ENCODE results near the gene ZNF576. TPM values are rescaled to one million over a fixed set of nuclear protein-coding genes. Genes with fewer than 3 reads are reported as not detected.
"Not testable (repeated sequence)": the region's sequence is repeated elsewhere in the genome, so short reads cannot be mapped to it uniquely, and the experiment has no call there.

The ZNF576 gene
- total RNA-seq = 10 to 100 TPM; 19.5 to 22.3 TPM

- H3K4me3 Mint-ChIP-seq = peak within 1 kb of the TSS; percentile 99
- ATAC-seq = peak; percentile 91 to 95
- no peaks in the 10 kb centered on the region for H3K27me3 Mint-ChIP-seq
- no peaks in the 10 kb centered on the region for H3K9me3 Mint-ChIP-seq
- H3K4me1 Mint-ChIP-seq (ENCODE audit: low read depth in 2 of 2) = peaks cover 34 to 40% of the 10 kb centered on the region in 2 donors
- DNase-seq (ENCODE audit: low spot score) = peak; percentile 100
- peak within 1 kb of the TSS; percentile 99 to 100 for H3K27ac Mint-ChIP-seq
- H3K36me3 Mint-ChIP-seq = peaks cover 10% of the 10 kb centered on the region
These were observed at the start of gene ZNF576, which contains the start of gene IRGQ for GRCh38 chr19:43595999-43596841. Gene ZNF576 (plus strand): TSS chr19:43596595. CDS start chr19:43597109, 514 bp downstream. Gene IRGQ (minus strand): TSS chr19:43596134. CDS start chr19:43595338, 796 bp downstream.

- not testable (repeated sequence) for H3K4me1 Mint-ChIP-seq (ENCODE audit: low read depth in 2 of 2); H3K9me3 Mint-ChIP-seq; ATAC-seq; H3K27ac Mint-ChIP-seq; H3K36me3 Mint-ChIP-seq; H3K27me3 Mint-ChIP-seq; H3K4me3 Mint-ChIP-seq
- DNase-seq (ENCODE audit: low spot score) = peak; percentile 12
These were observed 48.5 kb upstream of the ZNF576 start for GRCh38 chr19:43547926-43548325.

- DNase-seq (ENCODE audit: low spot score) (no peak), ATAC-seq (no peak)
- H3K4me3 Mint-ChIP-seq = no peak overlapping the region
- H3K27me3 Mint-ChIP-seq = no peaks in the 10 kb centered on the region
- H3K4me1 Mint-ChIP-seq (ENCODE audit: low read depth in 2 of 2) = peaks cover 0 to 4% of the 10 kb centered on the region in 2 donors
- H3K9me3 Mint-ChIP-seq = no peaks in the 10 kb centered on the region
- peaks cover 6% of the 10 kb centered on the region for H3K36me3 Mint-ChIP-seq
- no peak overlapping the region for H3K27ac Mint-ChIP-seq
These were observed 47.7 kb upstream of the ZNF576 start for GRCh38 chr19:43548706-43549105.

GRCh38 chr19:43551399-43552197, 44.8 kb upstream of the ZNF576 start:
- peaks cover 6% of the 10 kb centered on the region for H3K36me3 Mint-ChIP-seq
- no peaks in the 10 kb centered on the region for H3K27me3 Mint-ChIP-seq
- H3K9me3 Mint-ChIP-seq = no peaks in the 10 kb centered on the region
- DNase-seq (ENCODE audit: low spot score) (peak; percentile 8), ATAC-seq (no peak)
- H3K4me3 Mint-ChIP-seq = no peak overlapping the region
- peaks cover 8 to 9% of the 10 kb centered on the region in 2 donors for H3K4me1 Mint-ChIP-seq (ENCODE audit: low read depth in 2 of 2)
- H3K27ac Mint-ChIP-seq = peak overlapping the region in 1 of 2 donors; percentile 1

- peak overlapping the region in 1 of 2 donors; percentile 1 for H3K27ac Mint-ChIP-seq
- no peak for ATAC-seq
- no peaks in the 10 kb centered on the region for H3K9me3 Mint-ChIP-seq
- peak; percentile 0 for DNase-seq (ENCODE audit: low spot score)
- peaks cover 8 to 9% of the 10 kb centered on the region in 2 donors for H3K4me1 Mint-ChIP-seq (ENCODE audit: low read depth in 2 of 2)
- no peak overlapping the region for H3K4me3 Mint-ChIP-seq
- H3K36me3 Mint-ChIP-seq = peaks cover 6% of the 10 kb centered on the region
- H3K27me3 Mint-ChIP-seq = no peaks in the 10 kb centered on the region
These were observed 44.3 kb upstream of the ZNF576 start for GRCh38 chr19:43552198-43552450.

- no peaks in the 10 kb centered on the region for H3K27me3 Mint-ChIP-seq
- no peak overlapping the region for H3K27ac Mint-ChIP-seq
- peaks cover 8 to 9% of the 10 kb centered on the region in 2 donors for H3K4me1 Mint-ChIP-seq (ENCODE audit: low read depth in 2 of 2)
- peak; percentile 3 for DNase-seq (ENCODE audit: low spot score)
- H3K36me3 Mint-ChIP-seq = peaks cover 6% of the 10 kb centered on the region
- no peaks in the 10 kb centered on the region for H3K9me3 Mint-ChIP-seq
- H3K4me3 Mint-ChIP-seq = no peak overlapping the region
- no peak for ATAC-seq
These were observed 43.8 kb upstream of the ZNF576 start for GRCh38 chr19:43552616-43553015.

- no peaks in the 10 kb centered on the region for H3K9me3 Mint-ChIP-seq
- no peak overlapping the region for H3K4me3 Mint-ChIP-seq
- no peak for ATAC-seq
- H3K4me1 Mint-ChIP-seq (ENCODE audit: low read depth in 2 of 2) = peaks cover 8 to 9% of the 10 kb centered on the region in 2 donors
- peaks cover 6% of the 10 kb centered on the region for H3K36me3 Mint-ChIP-seq
- H3K27me3 Mint-ChIP-seq = no peaks in the 10 kb centered on the region
- no peak for DNase-seq (ENCODE audit: low spot score)
- H3K27ac Mint-ChIP-seq = no peak overlapping the region
These were observed 42.7 kb upstream of the ZNF576 start for GRCh38 chr19:43553656-43554055.

GRCh38 chr19:43554317-43554895, 42.0 kb upstream of the ZNF576 start:
- no peaks in the 10 kb centered on the region for H3K27me3 Mint-ChIP-seq
- peaks cover 6% of the 10 kb centered on the region for H3K36me3 Mint-ChIP-seq
- no peak overlapping the region for H3K4me3 Mint-ChIP-seq
- no peak for ATAC-seq
- H3K27ac Mint-ChIP-seq = no peak overlapping the region
- H3K9me3 Mint-ChIP-seq = no peaks in the 10 kb centered on the region
- H3K4me1 Mint-ChIP-seq (ENCODE audit: low read depth in 2 of 2) = peaks cover 8 to 9% of the 10 kb centered on the region in 2 donors
- DNase-seq (ENCODE audit: low spot score) = peak; percentile 60

GRCh38 chr19:43555185-43555770, 41.1 kb upstream of the ZNF576 start:
- H3K4me3 Mint-ChIP-seq = no peak overlapping the region
- peak; percentile 86 for DNase-seq (ENCODE audit: low spot score)

GRCh38 chr19:43560687-43561086, 35.7 kb upstream of the ZNF576 start:
- no peak for ATAC-seq
- no peaks in the 10 kb centered on the region for H3K9me3 Mint-ChIP-seq
- no peak overlapping the region for H3K4me3 Mint-ChIP-seq
- peaks cover 40 to 42% of the 10 kb centered on the region in 2 donors for H3K4me1 Mint-ChIP-seq (ENCODE audit: low read depth in 2 of 2)
- DNase-seq (ENCODE audit: low spot score) = peak; percentile 32
- H3K36me3 Mint-ChIP-seq = peaks cover 11% of the 10 kb centered on the region
- H3K27me3 Mint-ChIP-seq = no peaks in the 10 kb centered on the region
- H3K27ac Mint-ChIP-seq = peak overlapping the region; percentile 93 to 95

More at GRCh38 chr19:43555185-43555770, 41.1 kb upstream of the ZNF576 start:
- peak; percentile 86 for ATAC-seq
- Mint-ChIP-seq H3K4me1 (ENCODE audit: low read depth in 2 of 2) (peaks cover 8 to 9% of the 10 kb centered on the region in 2 donors), H3K36me3 (peaks cover 6% of the 10 kb centered on the region), H3K27ac (peak overlapping the region; percentile 14 to 73), H3K9me3 (no peaks in the 10 kb centered on the region), H3K27me3 (no peaks in the 10 kb centered on the region)

GRCh38 chr19:43561139-43561970, 35.0 kb upstream of the ZNF576 start:
- H3K27me3 Mint-ChIP-seq = no peaks in the 10 kb centered on the region
- no peaks in the 10 kb centered on the region for H3K9me3 Mint-ChIP-seq
- ATAC-seq (no peak), DNase-seq (ENCODE audit: low spot score) (peak; percentile 32)
- H3K36me3 Mint-ChIP-seq = peaks cover 11% of the 10 kb centered on the region
- peaks cover 40 to 42% of the 10 kb centered on the region in 2 donors for H3K4me1 Mint-ChIP-seq (ENCODE audit: low read depth in 2 of 2)
- H3K4me3 Mint-ChIP-seq = peak overlapping the region; percentile 82
- H3K27ac Mint-ChIP-seq = peak overlapping the region; percentile 93 to 95

GRCh38 chr19:43562226-43562697, 34.1 kb upstream of the ZNF576 start:
- DNase-seq (ENCODE audit: low spot score) = peak; percentile 23
- peaks cover 40 to 46% of the 10 kb centered on the region in 2 donors for H3K4me1 Mint-ChIP-seq (ENCODE audit: low read depth in 2 of 2)

More at GRCh38 chr19:43562226-43562697, 34.1 kb upstream of the ZNF576 start:
- Mint-ChIP-seq H3K4me3 (peak overlapping the region; percentile 82), H3K27ac (peak overlapping the region; percentile 93 to 95), H3K36me3 (peaks cover 11% of the 10 kb centered on the region), H3K27me3 (no peaks in the 10 kb centered on the region), H3K9me3 (no peaks in the 10 kb centered on the region)
- no peak for ATAC-seq
